ENCODE results near the gene POU2F3. TPM values are rescaled to one million over a fixed set of nuclear protein-coding genes. Genes with fewer than 3 reads are reported as not detected.

The POU2F3 gene
- total RNA-seq, 3 donors from 2014 or later (not counting 1 experiment from before 2014, with no cell fraction given): not detected

- Histone ChIP-seq H3K4me1 (ENCODE audit: control insufficient read depth, insufficient read depth, low read length) (peaks cover 19% of the 10 kb centered on the region), H3K27me3 (ENCODE audit: control insufficient read depth, insufficient read depth, low read length) (peaks cover 24% of the 10 kb centered on the region), H3K9me3 (ENCODE audit: control insufficient read depth, insufficient read depth, low read length) (no peaks in the 10 kb centered on the region), H3K36me3 (ENCODE audit: control insufficient read depth, insufficient read depth, low read length) (no peaks in the 10 kb centered on the region), H3K4me3 (ENCODE audit: low read length) (peak overlapping the region; percentile 76), H3K27ac (ENCODE audit: low read length) (peak overlapping the region; percentile 22)
- intact Hi-C loops (cut with micrococcal nuclease): loop anchor here (2.0 to 5.0 kb wide), 3 partner anchors 132 to 859 kb away; no protein-coding TSS in a partner anchor
- H3K9me3 Mint-ChIP-seq: no peaks in the 10 kb centered on the region
- TF ChIP-seq, protein P1, sequence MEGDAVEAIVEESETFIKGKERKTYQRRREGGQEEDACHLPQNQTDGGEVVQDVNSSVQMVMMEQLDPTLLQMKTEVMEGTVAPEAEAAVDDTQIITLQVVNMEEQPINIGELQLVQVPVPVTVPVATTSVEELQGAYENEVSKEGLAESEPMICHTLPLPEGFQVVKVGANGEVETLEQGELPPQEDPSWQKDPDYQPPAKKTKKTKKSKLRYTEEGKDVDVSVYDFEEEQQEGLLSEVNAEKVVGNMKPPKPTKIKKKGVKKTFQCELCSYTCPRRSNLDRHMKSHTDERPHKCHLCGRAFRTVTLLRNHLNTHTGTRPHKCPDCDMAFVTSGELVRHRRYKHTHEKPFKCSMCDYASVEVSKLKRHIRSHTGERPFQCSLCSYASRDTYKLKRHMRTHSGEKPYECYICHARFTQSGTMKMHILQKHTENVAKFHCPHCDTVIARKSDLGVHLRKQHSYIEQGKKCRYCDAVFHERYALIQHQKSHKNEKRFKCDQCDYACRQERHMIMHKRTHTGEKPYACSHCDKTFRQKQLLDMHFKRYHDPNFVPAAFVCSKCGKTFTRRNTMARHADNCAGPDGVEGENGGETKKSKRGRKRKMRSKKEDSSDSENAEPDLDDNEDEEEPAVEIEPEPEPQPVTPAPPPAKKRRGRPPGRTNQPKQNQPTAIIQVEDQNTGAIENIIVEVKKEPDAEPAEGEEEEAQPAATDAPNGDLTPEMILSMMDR (IDR thresholded peaks at IDR 0.05): no peak
- ATAC-seq (peak in 2 of 3 donors; percentile 9 to 22), DNase-seq (peak in 1 of 2 donors; percentile 57)
- H3K27ac Mint-ChIP-seq: peak overlapping the region; percentile 13 to 78
- H3K4me3 Mint-ChIP-seq: peak overlapping the region; percentile 87
- peaks cover 9% of the 10 kb centered on the region for H3K36me3 Mint-ChIP-seq
- H3K27me3 Mint-ChIP-seq (ENCODE audit: low read depth in 2 of 2): peaks cover 34 to 64% of the 10 kb centered on the region in 2 donors
- peaks cover 41% of the 10 kb centered on the region in 2 donors for H3K4me1 Mint-ChIP-seq
- 2% methylated on average over 19 of the region's 19 CpGs for WGBS (ENCODE audit: insufficient coverage)
Measured at GRCh38 chr11:120335556-120335907, 95.6 kb downstream of the POU2F3 start.

GRCh38 chr11:120335908-120336640 lies 96.1 kb downstream of the POU2F3 start, which contains the start of gene ARHGEF12:
TSS of gene ARHGEF12 (plus strand) at chr11:120336413. CDS start at chr11:120337244, 831 bp downstream.
- Mint-ChIP-seq H3K27me3 (ENCODE audit: low read depth in 2 of 2) (peaks cover 32 to 61% of the 10 kb centered on the region in 2 donors), H3K4me1 (peaks cover 42 to 43% of the 10 kb centered on the region in 2 donors), H3K4me3 (peak within 1 kb of the TSS; percentile 96), H3K9me3 (no peaks in the 10 kb centered on the region), H3K36me3 (peaks cover 9% of the 10 kb centered on the region), H3K27ac (peak within 1 kb of the TSS; percentile 80 to 84)
- Histone ChIP-seq H3K27ac (ENCODE audit: low read length) (peak within 1 kb of the TSS; percentile 38), H3K4me3 (ENCODE audit: low read length) (peak within 1 kb of the TSS; percentile 78), H3K27me3 (ENCODE audit: control insufficient read depth, insufficient read depth, low read length) (peaks cover 27% of the 10 kb centered on the region), H3K36me3 (ENCODE audit: control insufficient read depth, insufficient read depth, low read length) (no peaks in the 10 kb centered on the region), H3K4me1 (ENCODE audit: control insufficient read depth, insufficient read depth, low read length) (peaks cover 19% of the 10 kb centered on the region), H3K9me3 (ENCODE audit: control insufficient read depth, insufficient read depth, low read length) (no peaks in the 10 kb centered on the region)
- TF ChIP-seq, protein P1 (IDR thresholded peaks at IDR 0.05): no peak
- DNase-seq (peak; percentile 75 to 86), ATAC-seq (peak; percentile 64 to 83 (median 77))
- WGBS (ENCODE audit: insufficient coverage): under 1% methylated on average over 92 of the region's 92 CpGs
- intact Hi-C loops (cut with micrococcal nuclease): loop anchor here (2.0 to 5.0 kb wide), 3 partner anchors 131 to 859 kb away; no protein-coding TSS in a partner anchor

DNA sequence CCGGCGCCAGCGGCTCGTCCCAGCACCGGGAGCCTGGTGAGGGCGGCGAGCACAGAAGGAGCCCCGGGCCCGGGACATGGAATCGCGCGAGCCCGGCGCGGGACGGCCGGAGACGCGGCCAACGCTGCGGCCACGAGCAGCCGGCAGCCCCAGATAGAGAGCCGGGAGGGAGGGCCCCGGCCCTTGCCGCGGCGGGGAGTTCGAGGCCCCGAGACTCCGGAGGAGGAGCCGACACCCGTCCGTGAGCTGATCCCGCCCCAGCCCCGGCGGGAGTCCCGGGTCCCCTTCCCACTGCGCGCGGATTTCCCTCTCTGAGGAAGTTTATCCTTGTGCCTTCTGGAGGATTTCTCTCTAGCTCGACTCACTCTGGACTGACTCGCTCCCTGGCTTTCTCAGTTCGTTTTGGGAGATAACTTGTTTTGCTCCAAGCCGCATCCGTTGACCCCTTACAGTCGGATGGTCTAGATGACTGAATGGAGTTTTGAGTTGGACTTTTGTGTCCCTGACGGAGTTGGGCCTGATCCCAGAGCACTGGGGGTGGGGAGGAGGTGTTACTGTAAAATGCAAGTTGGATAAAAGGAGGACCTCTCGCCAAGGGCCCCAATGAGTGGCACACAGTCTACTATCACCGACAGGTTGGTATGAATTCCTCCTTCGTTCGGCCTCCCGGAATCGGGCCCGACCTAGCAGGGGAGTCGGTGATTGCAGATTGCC lies 96.9 kb downstream of the POU2F3 start:
- no peaks in the 10 kb centered on the region for H3K9me3 Mint-ChIP-seq
- TF ChIP-seq, protein P1 (IDR thresholded peaks at IDR 0.05): no peak
- peak overlapping the region; percentile 96 for H3K4me3 Mint-ChIP-seq
- peak; percentile 29 to 46 (median 36) for ATAC-seq
- Histone ChIP-seq H3K27ac (ENCODE audit: low read length) (peak overlapping the region; percentile 38), H3K4me3 (ENCODE audit: low read length) (peak overlapping the region; percentile 78), H3K36me3 (ENCODE audit: control insufficient read depth, insufficient read depth, low read length) (no peaks in the 10 kb centered on the region), H3K4me1 (ENCODE audit: control insufficient read depth, insufficient read depth, low read length) (peaks cover 19% of the 10 kb centered on the region), H3K9me3 (ENCODE audit: control insufficient read depth, insufficient read depth, low read length) (no peaks in the 10 kb centered on the region), H3K27me3 (ENCODE audit: control insufficient read depth, insufficient read depth, low read length) (peaks cover 32% of the 10 kb centered on the region)
- H3K27ac Mint-ChIP-seq: peak overlapping the region; percentile 80 to 84
- H3K4me1 Mint-ChIP-seq: peaks cover 42 to 43% of the 10 kb centered on the region in 2 donors
- peaks cover 9% of the 10 kb centered on the region for H3K36me3 Mint-ChIP-seq
- under 1% methylated on average over 56 of the region's 56 CpGs for WGBS (ENCODE audit: insufficient coverage)
- peak in 1 of 2 donors; percentile 45 for DNase-seq
- intact Hi-C loops (cut with micrococcal nuclease): loop anchor here (5.0 kb wide), 2 partner anchors 131 to 776 kb away; no protein-coding TSS in a partner anchor
- H3K27me3 Mint-ChIP-seq (ENCODE audit: low read depth in 2 of 2): peaks cover 34 to 58% of the 10 kb centered on the region in 2 donors

All from natural killer cell (primary cell).